Measurements from ENCODE around the gene ZNF33A. TPM values are rescaled to one million over a fixed set of nuclear protein-coding genes. Genes with fewer than 3 reads are reported as not detected.
"Not testable (repeated sequence)": the region's sequence is repeated elsewhere in the genome, so short reads cannot be mapped to it uniquely, and the experiment has no call there.

The ZNF33A gene
- total and polyA plus RNA-seq, 4 donors: 6.7 to 25.7 (median 13.1) TPM

GRCh38 chr10:38054361-38054797 lies 43.9 kb downstream of the ZNF33A start:
- H3K4me3 ChIP-seq (ENCODE audit: low read depth in 1 of 3, low read length in 3 of 3): no peak overlapping the region
- no peaks in the 10 kb centered on the region for H3K27me3 ChIP-seq (ENCODE audit: control insufficient read depth in 4 of 4, insufficient read depth in 4 of 4, low read length in 3 of 4)
- H3K9ac ChIP-seq (ENCODE audit: low read depth in 1 of 2, low read length in 2 of 2): no peak overlapping the region
- no peaks in the 10 kb centered on the region for H3K4me1 ChIP-seq (ENCODE audit: control insufficient read depth in 4 of 4, insufficient read depth in 4 of 4, low read length in 3 of 4)
- H3K36me3 ChIP-seq (ENCODE audit: control insufficient read depth in 4 of 4, insufficient read depth in 3 of 4, low read depth in 1 of 4, low read length in 3 of 4): peaks cover 14 to 81% (median 69%) of the 10 kb centered on the region in 4 donors
- no peak overlapping the region for H3K27ac ChIP-seq (ENCODE audit: low read depth in 1 of 2, low read length in 2 of 2)
- DNase-seq (ENCODE audit: low spot score): no peak
- TF ChIP-seq NR2F2 (IDR thresholded peaks at IDR 0.05) (no peak), YY1 (IDR thresholded peaks at IDR 0.05) (no peak), ZBTB33 (IDR thresholded peaks at IDR 0.05) (no peak), MAX (IDR thresholded peaks at IDR 0.05) (no peak), REST (IDR thresholded peaks at IDR 0.05) (no peak), ATF3 (IDR thresholded peaks at IDR 0.05) (no peak), GABPA (IDR thresholded peaks at IDR 0.05 in 1 of 2, conservative IDR thresholded peaks at IDR 0.05 in 1 of 2) (no peak), JUND (IDR thresholded peaks at IDR 0.05) (no peak), EGR1 (IDR thresholded peaks at IDR 0.05; ENCODE audit: low read depth in 2 of 2) (no peak), FOXA1 (IDR thresholded peaks at IDR 0.05) (no peak), RXRA (IDR thresholded peaks at IDR 0.05) (no peak), HNF4A (conservative IDR thresholded peaks at IDR 0.05) (no peak), TAF1 (conservative IDR thresholded peaks at IDR 0.05) (no peak), RAD21 (IDR thresholded peaks at IDR 0.05) (no peak), CTCF (IDR thresholded peaks at IDR 0.05; ENCODE audit: low read depth, low read length, missing input control) (no peak), FOXA2 (IDR thresholded peaks at IDR 0.05) (no peak), HNF4G (IDR thresholded peaks at IDR 0.05) (no peak), SP1 (IDR thresholded peaks at IDR 0.05) (no peak)
- peaks cover 27 to 62% (median 49%) of the 10 kb centered on the region in 4 donors for H3K9me3 ChIP-seq (ENCODE audit: control insufficient read depth in 4 of 4, low read length in 3 of 4)

GRCh38 chr10:38055274-38055894 lies 44.9 kb downstream of the ZNF33A start:
- peaks cover 14 to 82% (median 67%) of the 10 kb centered on the region in 4 donors for H3K36me3 ChIP-seq (ENCODE audit: control insufficient read depth in 4 of 4, insufficient read depth in 3 of 4, low read depth in 1 of 4, low read length in 3 of 4)

GRCh38 chr10:38069663-38070062 lies 59.2 kb downstream of the ZNF33A start:
- not testable (repeated sequence) for DNase-seq (ENCODE audit: low spot score); H3K27ac ChIP-seq (ENCODE audit: low read depth in 1 of 2, low read length in 2 of 2); H3K9ac ChIP-seq (ENCODE audit: low read depth in 1 of 2, low read length in 2 of 2); H3K36me3 ChIP-seq (ENCODE audit: control insufficient read depth in 4 of 4, insufficient read depth in 3 of 4, low read depth in 1 of 4, low read length in 3 of 4); H3K27me3 ChIP-seq (ENCODE audit: control insufficient read depth in 4 of 4, insufficient read depth in 4 of 4, low read length in 3 of 4); H3K4me3 ChIP-seq (ENCODE audit: low read depth in 1 of 3, low read length in 3 of 3); H3K4me1 ChIP-seq (ENCODE audit: control insufficient read depth in 4 of 4, insufficient read depth in 4 of 4, low read length in 3 of 4); H3K9me3 ChIP-seq (ENCODE audit: control insufficient read depth in 4 of 4, low read length in 3 of 4)
- WGBS: 67% methylated on average over 1 of the region's 1 CpG

More at GRCh38 chr10:38055274-38055894, 44.9 kb downstream of the ZNF33A start:
- not testable (repeated sequence) for DNase-seq (ENCODE audit: low spot score); H3K27me3 ChIP-seq (ENCODE audit: control insufficient read depth in 4 of 4, insufficient read depth in 4 of 4, low read length in 3 of 4); H3K9ac ChIP-seq (ENCODE audit: low read depth in 1 of 2, low read length in 2 of 2); H3K4me1 ChIP-seq (ENCODE audit: control insufficient read depth in 4 of 4, insufficient read depth in 4 of 4, low read length in 3 of 4); H3K27ac ChIP-seq (ENCODE audit: low read depth in 1 of 2, low read length in 2 of 2)
- WGBS: 99% methylated on average over 5 of the region's 5 CpGs
- H3K4me3 ChIP-seq (ENCODE audit: low read depth in 1 of 3, low read length in 3 of 3): peak overlapping the region in 2 of 3 donors; percentile 23 to 61
- peaks cover 27 to 55% (median 48%) of the 10 kb centered on the region in 4 donors for H3K9me3 ChIP-seq (ENCODE audit: control insufficient read depth in 4 of 4, low read length in 3 of 4)
